ENCODE measurements around the gene DOK6.

DOK6 gene

GRCh38 chr18:69689121-69689759, 288.6 kb downstream of the DOK6 start:
- peak; percentile 48 for DNase-seq (ENCODE audit: low read depth)

- no peak for DNase-seq (ENCODE audit: low read depth)
Observed at GRCh38 chr18:69691008-69691760, 290.5 kb downstream of the DOK6 start.

DNA sequence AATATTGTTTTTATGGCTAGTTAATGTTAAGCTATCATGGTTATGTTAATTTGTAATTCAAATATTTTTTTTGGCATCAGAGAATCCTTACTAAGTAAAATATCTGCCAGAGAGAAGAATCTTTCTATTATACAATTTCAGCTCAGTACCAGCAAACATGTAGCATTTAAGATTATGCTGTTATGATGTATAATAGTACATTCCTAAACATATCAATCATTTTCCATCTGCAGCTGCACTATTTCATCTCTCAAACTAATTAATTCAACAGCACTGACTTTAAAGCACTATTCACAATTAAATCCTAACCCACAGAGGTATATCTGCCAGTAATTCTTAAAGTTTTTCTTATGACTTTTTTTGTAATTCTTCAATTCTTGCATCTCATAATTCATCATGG, 296.4 kb downstream of the DOK6 start:
- DNase-seq (ENCODE audit: low read depth) = no peak

- no peak for DNase-seq (ENCODE audit: low read depth)
Observed at GRCh38 chr18:69697689-69698088, 297.0 kb downstream of the DOK6 start.

GRCh38 chr18:69701305-69701704, 300.6 kb downstream of the DOK6 start:
- DNase-seq (ENCODE audit: low read depth) = no peak

- no peak for DNase-seq (ENCODE audit: low read depth)
Observed at GRCh38 chr18:69703461-69703860, 302.8 kb downstream of the DOK6 start.

DNA sequence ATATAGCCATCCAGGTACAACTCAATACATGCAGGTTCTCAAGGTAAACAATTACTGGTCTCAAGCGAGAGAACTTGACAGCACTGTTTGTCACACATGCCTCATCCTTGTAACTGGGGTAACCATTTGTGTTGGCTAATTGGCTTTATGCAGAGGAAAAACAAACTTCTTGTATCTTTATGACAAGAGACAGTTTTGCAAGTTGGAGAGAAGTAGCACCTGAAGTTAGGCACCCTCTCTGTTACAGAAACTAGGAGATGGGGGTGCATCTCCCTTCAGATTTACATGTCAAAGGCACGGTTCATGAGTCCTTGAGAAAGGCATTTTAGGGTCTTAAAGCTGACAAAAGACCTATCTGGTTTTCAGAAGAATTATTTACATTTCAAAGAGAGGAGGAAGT, 305.3 kb downstream of the DOK6 start:
- DNase-seq (ENCODE audit: low read depth) = no peak

DNA sequence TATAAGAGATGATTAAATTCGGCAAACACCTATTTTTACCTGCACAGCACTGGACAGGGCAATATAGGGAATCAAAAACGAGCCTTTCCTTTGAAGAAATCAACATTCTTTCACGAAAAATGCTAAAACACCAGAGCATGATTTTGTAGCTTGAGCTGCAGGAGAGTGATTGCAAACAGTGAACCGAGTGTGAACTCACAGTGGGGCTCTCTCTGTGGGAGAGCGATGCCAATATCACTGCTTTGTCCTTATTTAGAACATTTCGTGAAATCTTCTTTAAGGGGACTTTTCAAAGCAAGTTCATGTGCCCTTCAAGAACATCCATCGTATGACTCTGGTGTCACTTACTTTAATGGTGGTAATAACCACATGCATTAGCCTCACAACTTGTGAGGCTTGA, 308.2 kb downstream of the DOK6 start:
- no peak for DNase-seq (ENCODE audit: low read depth)

DNA sequence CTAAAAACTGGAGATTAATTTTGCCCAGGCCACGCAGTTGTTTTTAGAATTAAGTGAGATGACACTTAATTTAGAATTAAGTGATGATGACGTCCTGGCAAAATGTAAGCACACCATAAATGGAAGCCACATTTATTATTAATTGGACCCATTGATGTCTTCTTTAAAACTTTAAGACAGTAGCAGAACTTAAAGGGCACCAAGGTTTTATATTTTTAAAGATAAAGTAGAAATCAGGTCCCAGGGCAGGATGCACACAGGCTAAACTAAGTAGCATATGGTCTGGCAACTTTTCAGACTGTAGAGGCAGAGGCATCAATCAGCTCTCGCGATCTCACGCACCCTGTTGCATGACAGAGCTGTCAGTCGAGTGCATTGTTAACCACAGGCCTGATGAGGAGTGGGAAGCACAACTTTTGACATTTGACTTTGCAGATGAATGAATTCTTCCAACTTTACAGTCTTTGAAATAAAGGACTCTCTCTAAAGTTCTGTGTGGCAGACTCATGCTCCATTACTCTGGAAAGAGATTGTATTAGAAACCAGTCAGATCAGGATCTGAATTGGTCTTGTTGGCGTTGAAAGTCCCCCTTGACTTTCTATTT, 314.6 kb downstream of the DOK6 start:
- DNase-seq (ENCODE audit: low read depth) = no peak

DNA sequence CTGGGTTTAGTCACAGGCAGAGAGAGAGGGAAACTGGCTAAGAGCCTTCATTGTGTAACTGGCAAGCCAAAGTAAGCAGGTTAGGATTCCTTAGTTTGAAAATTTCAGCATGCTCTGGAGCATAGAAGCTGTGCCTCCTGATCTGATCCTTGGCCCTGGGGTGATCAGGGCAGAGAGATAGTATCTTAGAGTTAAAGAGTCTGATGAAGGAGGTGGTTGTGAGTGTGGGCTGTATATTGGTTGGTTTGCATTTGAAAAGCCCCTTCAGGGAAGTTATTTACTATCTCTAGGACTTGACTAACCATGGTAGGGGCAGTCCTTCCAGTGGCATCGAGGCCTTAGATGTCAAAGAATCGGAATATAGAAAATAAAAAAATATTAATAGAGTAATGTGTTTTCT, 316.9 kb downstream of the DOK6 start:
- no peak for DNase-seq (ENCODE audit: low read depth)

DNA sequence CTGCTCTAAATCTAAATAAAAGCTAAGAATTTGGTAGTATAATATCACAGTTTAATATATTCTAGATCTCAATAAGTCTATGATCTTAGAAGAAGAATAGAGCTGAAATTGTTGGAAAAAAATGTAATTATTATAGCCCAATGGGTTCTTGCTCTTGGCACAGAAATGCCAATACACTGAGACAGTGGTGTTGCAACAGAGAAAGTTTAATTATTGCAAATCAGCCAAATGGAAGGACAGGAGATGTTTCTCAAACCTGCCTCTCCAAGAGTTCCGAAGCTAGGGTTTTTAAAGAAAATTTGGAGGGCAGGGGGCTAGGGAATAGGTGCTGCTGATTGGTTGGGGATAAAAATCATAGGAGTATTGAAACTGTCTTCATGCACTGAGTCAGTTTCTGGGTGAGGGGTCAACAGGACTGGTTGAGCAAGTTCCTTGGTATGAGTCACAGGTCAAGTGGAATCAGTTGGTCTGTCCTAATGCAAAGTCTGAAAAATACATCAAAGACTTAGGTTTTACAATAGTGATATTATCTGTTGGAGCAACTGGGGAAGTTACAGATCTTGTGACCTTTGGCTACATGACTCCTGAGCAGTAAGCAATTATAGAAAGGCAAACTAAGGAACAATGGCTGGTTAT, 318.3 kb downstream of the DOK6 start:
- no peak for DNase-seq (ENCODE audit: low read depth)

DNA sequence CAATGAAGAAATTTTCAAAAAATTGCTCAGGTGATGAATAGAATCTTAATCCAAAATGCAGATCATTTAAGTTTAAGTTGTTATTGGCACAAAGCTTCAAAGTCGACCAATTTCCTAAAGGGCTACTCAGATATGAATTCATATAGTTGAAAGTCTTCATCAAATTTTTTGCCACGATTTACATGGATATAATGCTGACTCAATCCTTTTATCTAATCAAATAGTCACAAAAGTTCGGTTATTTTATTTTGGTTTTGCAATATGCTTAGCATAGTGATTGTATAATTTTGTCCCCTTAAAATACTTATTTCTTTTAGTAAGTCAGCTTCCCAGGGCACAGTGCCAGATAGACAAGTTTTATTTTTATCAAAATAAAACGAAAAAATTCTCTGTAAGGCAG, 319.7 kb downstream of the DOK6 start:
- no peak for DNase-seq (ENCODE audit: low read depth)

DNA sequence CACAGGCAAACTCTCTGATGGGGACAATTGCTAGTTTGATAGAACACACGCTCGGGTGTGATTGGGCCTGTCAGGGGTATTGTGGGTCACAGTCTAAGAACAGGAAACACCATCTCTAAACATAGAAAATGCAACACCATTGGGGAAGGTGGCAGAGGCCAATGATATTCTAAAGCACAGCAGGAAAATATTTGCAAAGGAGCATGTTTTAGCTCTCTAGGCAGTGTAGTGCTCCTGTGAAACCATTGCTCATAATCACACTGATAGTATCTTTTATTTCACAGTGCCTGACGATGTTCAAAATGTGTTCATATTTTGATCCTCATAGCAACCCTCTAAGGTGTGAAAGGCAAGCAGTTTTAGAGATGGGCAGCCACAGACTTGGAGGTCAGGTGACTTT, 322.7 kb downstream of the DOK6 start:
- no peak for DNase-seq (ENCODE audit: low read depth)

DNA sequence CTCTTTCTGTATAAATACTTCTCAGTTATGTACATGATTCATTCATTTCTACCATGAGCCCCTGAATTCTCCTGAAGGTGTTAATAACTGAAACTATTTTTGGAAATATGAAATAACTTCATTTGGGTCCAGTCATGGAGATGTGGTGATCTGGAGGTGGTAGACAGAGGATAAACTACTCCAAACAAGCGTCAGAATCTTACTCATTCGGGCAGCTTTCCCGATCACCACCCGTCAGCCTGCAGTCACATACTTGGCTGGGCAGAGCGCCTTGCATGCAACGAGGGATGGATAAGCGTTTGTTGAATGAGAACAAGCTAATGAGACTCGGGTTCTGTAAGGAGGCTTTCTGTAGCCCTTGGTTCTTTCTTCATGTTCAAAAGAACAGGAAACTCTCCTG, 324.3 kb downstream of the DOK6 start:
- no peak for DNase-seq (ENCODE audit: low read depth)

- DNase-seq (ENCODE audit: low read depth) = no peak
Observed at GRCh38 chr18:69725855-69726508, 325.3 kb downstream of the DOK6 start.

DNA sequence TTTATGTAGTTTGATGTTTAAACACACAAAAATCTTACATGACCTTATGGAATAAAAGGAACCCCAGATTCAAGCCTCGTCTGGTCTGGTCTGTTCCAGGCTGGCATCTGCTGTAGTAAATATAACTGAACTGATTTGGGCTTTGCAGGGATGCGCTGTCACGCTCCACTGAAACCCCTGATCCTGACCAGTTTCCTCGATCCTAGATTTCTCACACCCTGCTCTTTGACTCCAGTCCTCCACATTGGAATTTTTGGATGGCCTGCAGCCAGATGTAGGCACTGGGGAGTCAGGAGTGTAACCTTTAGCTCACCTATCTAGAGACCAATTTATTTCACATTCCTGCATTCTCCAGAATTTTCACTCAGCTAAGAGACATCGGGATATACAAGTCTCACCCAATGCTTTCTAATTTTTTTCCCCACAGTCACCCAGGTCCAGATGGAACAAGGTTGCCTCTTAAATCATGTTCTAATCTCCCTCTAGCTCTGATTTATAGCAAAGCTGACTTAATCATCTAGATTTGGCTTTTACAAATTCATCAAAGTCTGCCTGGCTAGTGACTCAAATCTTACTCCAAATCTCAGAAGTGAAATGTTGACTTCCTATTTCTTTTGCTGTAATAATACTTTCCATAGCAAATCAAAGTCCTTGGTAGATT, 327.4 kb downstream of the DOK6 start:
- DNase-seq (ENCODE audit: low read depth) = no peak

- DNase-seq (ENCODE audit: low read depth) = no peak
Observed at GRCh38 chr18:69730664-69731063, 330.0 kb downstream of the DOK6 start.

DNA sequence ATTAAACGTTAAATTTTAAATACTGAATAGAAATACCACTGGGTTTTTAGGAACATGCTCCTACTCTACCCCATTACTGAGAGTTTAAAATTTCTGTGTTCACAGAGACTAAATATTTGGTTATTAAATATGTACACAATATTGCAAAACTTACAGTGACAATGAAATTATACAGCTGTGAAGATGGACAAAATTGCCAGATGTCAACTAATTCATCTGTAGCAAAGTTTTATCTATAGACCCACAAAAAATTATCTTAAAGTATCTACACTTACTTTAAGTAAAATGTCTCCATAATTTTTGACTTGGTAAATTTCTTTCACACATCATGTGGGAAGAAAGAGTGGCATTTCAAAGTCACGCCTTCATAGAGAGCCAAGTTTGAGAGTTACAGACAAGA, 333.8 kb downstream of the DOK6 start:
- DNase-seq (ENCODE audit: low read depth) = no peak

GRCh38 chr18:69736730-69737129, 336.0 kb downstream of the DOK6 start:
- no peak for DNase-seq (ENCODE audit: low read depth)

DNA sequence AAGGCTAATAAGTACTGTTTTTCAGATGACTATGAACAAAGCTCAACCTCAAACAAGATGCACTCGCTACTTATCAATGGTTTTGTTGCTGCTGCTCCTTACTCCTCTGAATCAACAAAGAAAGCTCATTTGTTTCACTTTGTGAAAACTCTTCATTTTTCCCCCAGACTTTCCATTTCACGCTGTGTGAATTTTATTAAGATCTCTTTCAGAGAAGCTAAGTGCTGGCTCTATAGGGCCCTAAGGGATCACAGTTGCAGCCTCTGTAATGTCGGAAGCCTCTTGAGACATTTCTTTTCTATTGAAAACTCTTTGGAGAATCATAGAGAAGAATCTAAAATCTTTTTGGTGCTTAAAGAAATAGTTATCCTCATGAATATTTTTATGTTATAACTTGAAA, 337.2 kb downstream of the DOK6 start:
- DNase-seq (ENCODE audit: low read depth) = no peak

DNA sequence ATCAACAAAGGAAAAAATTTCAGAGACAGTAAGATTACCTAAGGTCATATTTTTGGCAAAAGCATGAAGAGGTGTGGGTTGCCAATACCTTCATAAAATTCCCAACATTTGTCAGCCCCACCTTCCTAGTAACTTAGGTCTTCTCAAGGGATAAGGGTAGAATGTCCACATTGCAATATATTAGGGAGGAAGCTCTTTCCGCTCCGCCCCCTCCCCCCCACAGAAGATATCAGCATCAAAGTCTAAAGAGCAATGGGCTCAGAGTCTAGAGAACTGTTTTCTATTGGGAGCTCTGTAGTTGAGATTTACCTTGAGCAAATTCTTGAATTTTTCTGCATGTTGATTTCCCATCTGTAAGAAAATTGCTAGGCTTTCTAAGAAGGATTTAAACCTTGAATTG, 346.7 kb downstream of the DOK6 start:
- DNase-seq (ENCODE audit: low read depth) = no peak

Measured in iris pigment epithelial cell (primary cell).